ENCODE measurements around the gene SLC9A8. TPM values are rescaled to one million over a fixed set of nuclear protein-coding genes. Genes with fewer than 3 reads are reported as not detected.

SLC9A8 gene
- total and polyA plus RNA-seq, 2 donors (not counting 1 experiment from before 2014, with no cell fraction given): 17.8 to 29.7 TPM

GRCh38 chr20:49798718-49799117 lies 13.9 kb upstream of the SLC9A8 start:
- TF ChIP-seq CTCF (IDR thresholded peaks at IDR 0.05): no peak
- TF ChIP-seq EZH2 (IDR thresholded peaks at IDR 0.05; ENCODE audit: borderline replicate concordance, insufficient read depth, low read depth, low read length, poor library complexity, severe bottlenecking): no peak
- ATAC-seq (ENCODE audit: low read depth): no peak
- WGBS (ENCODE audit: insufficient coverage): 100% methylated on average over 4 of the region's 4 CpGs
- no peaks in the 10 kb centered on the region for H3K36me3 ChIP-seq (replicated peaks in 1 of 2; ENCODE audit: control extremely low read depth in 1 of 2, control insufficient read depth in 1 of 2, extremely low read depth in 1 of 2, insufficient read depth in 2 of 2, low read length in 1 of 2)
- no peak overlapping the region for H2AFZ ChIP-seq (ENCODE audit: insufficient read depth, low read depth, low read length, poor library complexity, severe bottlenecking)
- H3K9me3 Mint-ChIP-seq (ENCODE audit: insufficient read depth): peaks cover 1% of the 10 kb centered on the region
- H4K20me1 ChIP-seq (ENCODE audit: control insufficient read depth, insufficient read depth, low read length, poor library complexity, severe bottlenecking): no peaks in the 10 kb centered on the region
- H3K27ac Mint-ChIP-seq: peak overlapping the region; percentile 65
- H3K9ac ChIP-seq (ENCODE audit: low read length): no peak overlapping the region
- no peak for DNase-seq
- H3K4me3 Mint-ChIP-seq: peak overlapping the region; percentile 24
- peaks cover 0 to 5% (median 0%) of the 10 kb centered on the region in 3 donors for H3K9me3 ChIP-seq (ENCODE audit: control extremely low read depth in 1 of 3, control insufficient read depth in 2 of 3, insufficient read depth in 1 of 3, low read length in 2 of 3)
- no peak overlapping the region for H3K4me2 ChIP-seq (replicated peaks; ENCODE audit: low read depth, low read length, poor library complexity, severe bottlenecking)
- H3K4me3 ChIP-seq (ENCODE audit: control extremely low read depth in 1 of 5, extremely low read depth in 1 of 5, insufficient read depth in 1 of 5, low read depth in 2 of 5, low read length in 4 of 5): no peak overlapping the region
- H3K79me2 ChIP-seq (ENCODE audit: control insufficient read depth, insufficient read depth, low read length): no peaks in the 10 kb centered on the region
- peaks cover 50 to 60% of the 10 kb centered on the region in 2 donors for H3K4me1 ChIP-seq (ENCODE audit: control insufficient read depth in 2 of 2, insufficient read depth in 2 of 2, low read length in 2 of 2)
- intact Hi-C loops (cut with micrococcal nuclease): no loop called here
- POLR2A ChIA-PET: no interaction called here
- peaks cover 49% of the 10 kb centered on the region for H3K4me1 Mint-ChIP-seq
- CTCF ChIA-PET: interaction anchor here (1.2 kb wide), 1 partner anchor 186 kb away, joined by 3 read pairs; no protein-coding TSS in a partner anchor
- H3K27me3 Mint-ChIP-seq: peaks cover 16% of the 10 kb centered on the region
- H3K27ac ChIP-seq (ENCODE audit: low read length in 2 of 2): no peak overlapping the region
- peaks cover 0 to 14% (median 7%) of the 10 kb centered on the region in 4 experiments for H3K27me3 ChIP-seq (replicated peaks in 1 of 4; ENCODE audit: control extremely low read depth in 1 of 4, control insufficient read depth in 3 of 4, insufficient read depth in 4 of 4, low read length in 3 of 4)

GRCh38 chr20:49799698-49800097 lies 12.9 kb upstream of the SLC9A8 start:
- peaks cover 16% of the 10 kb centered on the region for H3K27me3 Mint-ChIP-seq
- Histone ChIP-seq H4K20me1 (ENCODE audit: control insufficient read depth, insufficient read depth, low read length, poor library complexity, severe bottlenecking) (no peaks in the 10 kb centered on the region), H3K4me2 (replicated peaks; ENCODE audit: low read depth, low read length, poor library complexity, severe bottlenecking) (no peak overlapping the region), H3K79me2 (ENCODE audit: control insufficient read depth, insufficient read depth, low read length) (no peaks in the 10 kb centered on the region), H3K36me3 (replicated peaks in 1 of 2; ENCODE audit: control extremely low read depth in 1 of 2, control insufficient read depth in 1 of 2, extremely low read depth in 1 of 2, insufficient read depth in 2 of 2, low read length in 1 of 2) (no peaks in the 10 kb centered on the region), H3K27me3 (replicated peaks in 1 of 4; ENCODE audit: control extremely low read depth in 1 of 4, control insufficient read depth in 3 of 4, insufficient read depth in 4 of 4, low read length in 3 of 4) (peaks cover 0 to 14% (median 7%) of the 10 kb centered on the region in 4 experiments), H3K4me1 (ENCODE audit: control insufficient read depth in 2 of 2, insufficient read depth in 2 of 2, low read length in 2 of 2) (peaks cover 40 to 50% of the 10 kb centered on the region in 2 donors), H3K9ac (ENCODE audit: low read length) (no peak overlapping the region), H3K9me3 (ENCODE audit: control extremely low read depth in 1 of 3, control insufficient read depth in 2 of 3, insufficient read depth in 1 of 3, low read length in 2 of 3) (peaks cover 0 to 5% (median 0%) of the 10 kb centered on the region in 3 donors), H2AFZ (ENCODE audit: insufficient read depth, low read depth, low read length, poor library complexity, severe bottlenecking) (no peak overlapping the region), H3K4me3 (ENCODE audit: control extremely low read depth in 1 of 5, extremely low read depth in 1 of 5, insufficient read depth in 1 of 5, low read depth in 2 of 5, low read length in 4 of 5) (no peak overlapping the region), H3K27ac (ENCODE audit: low read length in 2 of 2) (no peak overlapping the region)
- H3K4me3 Mint-ChIP-seq: no peak overlapping the region
- TF ChIP-seq EZH2 (IDR thresholded peaks at IDR 0.05; ENCODE audit: borderline replicate concordance, insufficient read depth, low read depth, low read length, poor library complexity, severe bottlenecking): no peak
- TF ChIP-seq CTCF (IDR thresholded peaks at IDR 0.05): no peak
- no peak overlapping the region for H3K27ac Mint-ChIP-seq
- peaks cover 44% of the 10 kb centered on the region for H3K4me1 Mint-ChIP-seq
- ATAC-seq (ENCODE audit: low read depth): no peak
- H3K9me3 Mint-ChIP-seq (ENCODE audit: insufficient read depth): peaks cover 1% of the 10 kb centered on the region
- 100% methylated on average over 2 of the region's 8 CpGs for WGBS (ENCODE audit: insufficient coverage)
- DNase-seq: no peak
- intact Hi-C loops (cut with micrococcal nuclease): loop anchor here (2.0 to 10.0 kb wide), 4 partner anchors 13 to 975 kb away; partner anchors contain the start of gene PREX1
- CTCF ChIA-PET: interaction anchor here (0.7 to 0.9 kb wide), 2 partner anchors 13 to 98 kb away, joined by 3 read pairs; partner anchors contain the start of gene SLC9A8
- POLR2A ChIA-PET: interaction anchor here (0.9 kb wide), 1 partner anchor 130 kb away, joined by 3 read pairs; no protein-coding TSS in a partner anchor

All from B cell (primary cell).